GM12878 (cell line): ENCODE results near the gene OAS1. TPM values are rescaled to one million over a fixed set of nuclear protein-coding genes. Genes with fewer than 3 reads are reported as not detected.

ENCODE experiments used
- ATF7 ChIP-seq: fragments of 450-650 bp; IDR thresholded peaks from 2 replicates; pipeline ENCODE4 v1.6.1; 2016; ENCODE audit warnings: low read depth, mild to moderate bottlenecking
- BHLHE40 ChIP-seq, 2 experiments: fragments of 450-650 bp in 1 of 2; IDR thresholded peaks; 2 replicates each; pipeline ENCODE4 v1.6.1; 2011 to 2017; ENCODE audit warnings: low read depth in 2 of 2, borderline replicate concordance in 1 of 2, improper control_type of control experiment in 1 of 2, low read length in 1 of 2, mild to moderate bottlenecking in 1 of 2
- BRCA1 ChIP-seq: IDR thresholded peaks from 2 replicates; pipeline ENCODE4 v1.6.1; 2011; ENCODE audit warnings: low read depth, low read length, improper control_type of control experiment
- CHD1 ChIP-seq: IDR thresholded peaks from 2 replicates; pipeline ENCODE4 v1.6.1; 2012; ENCODE audit warnings: low read depth, low read length, improper control_type of control experiment
- CREM ChIP-seq: IDR thresholded peaks from 2 replicates; pipeline ENCODE4 v1.6.1; 2014; ENCODE audit warnings: antibody characterized with exemption, low read depth
- CTCF ChIP-seq, 3 experiments: IDR thresholded peaks in 2 of 3; conservative IDR thresholded peaks in 1 of 3; 2 replicates each; pipeline ENCODE4 v1.5.1; 2011; ENCODE audit warnings: low read depth in 3 of 3, low read length in 3 of 3, mild to moderate bottlenecking in 3 of 3, control low read depth in 2 of 3, moderate library complexity in 2 of 3, inconsistent platforms in 1 of 3, mixed read lengths in 1 of 3; ENCODE audit not compliant: control insufficient read depth in 2 of 3, insufficient read depth in 1 of 3; ENCODE audit errors: extremely low read depth in 1 of 3
- GATAD2B ChIP-seq: fragments of 450-650 bp; conservative IDR thresholded peaks from 2 replicates; pipeline ENCODE4 v1.6.1; 2017; ENCODE audit warnings: low read depth, mild to moderate bottlenecking, moderate library complexity
- HDGF ChIP-seq: fragments of 450-650 bp; IDR thresholded peaks from 2 replicates; pipeline ENCODE4 v1.6.1; 2016; ENCODE audit warnings: antibody characterized with exemption
- IRF5 ChIP-seq: fragments of 450-650 bp; IDR thresholded peaks from 2 replicates; pipeline ENCODE4 v1.6.1; 2017; ENCODE audit warnings: borderline replicate concordance
- MTA3 ChIP-seq: IDR thresholded peaks from 2 replicates; pipeline ENCODE4 v1.6.1; 2012; ENCODE audit warnings: low read length, inconsistent platforms, borderline replicate concordance
- NFYA ChIP-seq: IDR thresholded peaks from 2 replicates; pipeline ENCODE4 v1.6.1; 2011; ENCODE audit warnings: low read depth, mild to moderate bottlenecking, low read length, improper control_type of control experiment, borderline replicate concordance
- PAX5 ChIP-seq: IDR thresholded peaks from 2 replicates; pipeline ENCODE4 v1.6.1; 2011; ENCODE audit warnings: low read depth, low read length, borderline replicate concordance
- PML ChIP-seq: IDR thresholded peaks from 2 replicates; pipeline ENCODE4 v1.6.1; 2012; ENCODE audit warnings: low read length, inconsistent platforms
- RCOR1 ChIP-seq: conservative IDR thresholded peaks from 2 replicates; pipeline ENCODE4 v1.6.1; 2012; ENCODE audit warnings: low read depth, low read length, improper control_type of control experiment
- REST ChIP-seq: IDR thresholded peaks from 2 replicates; pipeline ENCODE4 v1.6.1; 2012; ENCODE audit warnings: mild to moderate bottlenecking, low read depth, low read length
- SUZ12 ChIP-seq: fragments of 200-600 bp; sonication (generic); IDR thresholded peaks from one replicate; pipeline ENCODE4 v1.6.1; 2018; ENCODE audit warnings: antibody characterized with exemption, mild to moderate bottlenecking; ENCODE audit not compliant: unreplicated experiment
- USF2 ChIP-seq: IDR thresholded peaks from 2 replicates; pipeline ENCODE4 v1.6.1; 2011; ENCODE audit warnings: low read depth, low read length, improper control_type of control experiment, borderline replicate concordance
- ZBTB11 ChIP-seq: fragments of 450-650 bp; formaldehyde crosslinking; IDR thresholded peaks from 2 replicates; pipeline ENCODE4 v1.5.0; 2022; ENCODE audit warnings: mild to moderate bottlenecking, missing genetic modification characterization
- polyA plus RNA-seq, 11 experiments: library from polyadenylated mRNA; depleted of rRNA in 4 of 11; unstranded in 6 of 11; stranded (reverse) in 5 of 11; fragments of >200 nt; fragmentation: Nextera tagmentation in 4 of 11; fragmentation: Illumina TruSeq in 1 of 11; extraction: Ambion mirVana in 4 of 11; extraction: Trizol in 1 of 11; gene quantifications; 1 replicate in 1 of 11; 2 replicates in 10 of 11; pipeline versions ENCODE4 v1.2.1 to v1.2.3, GENCODE V29; 2011 to 2016; ENCODE audit warnings: inconsistent platforms in 2 of 11, missing spikeins in 2 of 11, low read depth in 1 of 11
- total RNA-seq, 4 experiments: library from RNA; depleted of rRNA in 3 of 4; stranded (reverse); fragments of >200 nt in 3 of 4; fragmentation: Illumina TruSeq in 1 of 4; extraction: Trizol in 1 of 4; gene quantifications; 2 replicates each; pipeline versions ENCODE4 v1.2.1 to v1.2.3, GENCODE V29; 2013 to 2021

OAS1 gene
- total and polyA plus RNA-seq, 10 of the 15 experiments (the other 5 are each of a cell fraction or from before 2014, with no cell fraction given): 44.7 to 287 (median 64.3) TPM

GRCh38 chr12:112939761-112940381 is 33.1 kb downstream of the OAS1 start (continued):
- TF ChIP-seq ATF7 (peak; percentile 71), SUZ12 (no peak), PAX5 (no peak), CREM (no peak), REST (no peak), BRCA1 (no peak), CHD1 (peak; percentile 79; the same call in 1 of the 2 replicates), NFYA (no peak), CTCF (IDR thresholded peaks at IDR 0.05 in 2 of 3, conservative IDR thresholded peaks at IDR 0.05 in 1 of 3; ENCODE audit: control insufficient read depth in 2 of 3, extremely low read depth in 1 of 3, insufficient read depth in 1 of 3, low read depth in 3 of 3, low read length in 3 of 3) (no peak), BHLHE40 (IDR thresholded peaks at IDR 0.05; ENCODE audit: borderline replicate concordance in 1 of 2, low read depth in 2 of 2, low read length in 1 of 2) (peak; percentile 72 to 84; a peak in 3 of 4 replicates), USF2 (no peak), IRF5 (no peak), ZBTB11 (no peak), PML (no peak), HDGF (no peak), RCOR1 (no peak), GATAD2B (no peak), MTA3 (no peak)
